K562 (cell line): ENCODE measurements around the gene F12. TPM values are rescaled to one million over a fixed set of nuclear protein-coding genes. Genes with fewer than 3 reads are reported as not detected.

Experiments
- ATAC-seq: fragments of 200-7000 bp; cut with Tn5 transposase; 3 replicates; pipeline ENCODE4 v1.9.1; 2020; ENCODE audit warnings: moderate library complexity
- BruUV-seq: library from RNA; stranded (reverse); fragments of 400-500 nt; replicated peaks from 2 replicates; lab custom pipeline; 2021; lab: Mats Ljungman, UMichigan
- CTCF ChIA-PET: fragments of 300-600 bp; formaldehyde crosslinking; extraction: SDS; loops from one replicate; lab custom pipeline; 2021; ENCODE audit warnings: low intra/inter-chr PET ratio; lab: Yijun Ruan, JAX
- POLR2A ChIA-PET: fragments of 300-600, 350-650 bp; sonication (Branson Sonifier 250); formaldehyde crosslinking; extraction: SDS; loops from one replicate; lab custom pipeline; 2021; ENCODE audit warnings: antibody characterized with exemption, inconsistent platforms; lab: Yijun Ruan, JAX
- DNase-seq, 4 experiments: peaks; one replicate each; pipeline versions ENCODE4 v3.0.0 to v3.0.0-alpha.2; 2011 to 2018; ENCODE audit warnings: low spot score in 3 of 4, mixed read lengths in 3 of 4; ENCODE audit errors: extremely low read depth in 1 of 4
- FAIRE-seq: peaks from 2 replicates; lab custom pipeline; 2011; peaks lifted over from hg19 to GRCh38; lab: Jason Lieb, UNC
- H2AFZ ChIP-seq: 2 replicates; pipeline ENCODE4 v1.6.0; 2011; ENCODE audit warnings: low read depth, low read length, control low read depth, inconsistent platforms
- H3K27ac ChIP-seq: fragments of 200-600 bp; 3 replicates; pipeline ENCODE4 v1.8.0; 2011; ENCODE audit warnings: low read depth, mild to moderate bottlenecking, control low read depth, inconsistent platforms, low read length, moderate library complexity, mixed read lengths; ENCODE audit errors: extremely low read depth
- H3K27me3 ChIP-seq, 2 experiments: fragments of 300-600 bp in 1 of 2; 2 replicates in 1 of 2; 3 replicates in 1 of 2; pipeline versions ENCODE4 v1.6.0 to v1.8.0; 2011; ENCODE audit warnings: inconsistent platforms in 2 of 2, low read length in 2 of 2, mild to moderate bottlenecking in 1 of 2, mixed read lengths in 1 of 2, moderate library complexity in 1 of 2; ENCODE audit not compliant: control insufficient read depth in 2 of 2, insufficient read depth in 2 of 2
- H3K36me3 ChIP-seq: fragments of 300-600 bp; 3 replicates; pipeline ENCODE4 v1.8.0; 2011; ENCODE audit warnings: mild to moderate bottlenecking, low read length, inconsistent platforms; ENCODE audit not compliant: control insufficient read depth, insufficient read depth
- H3K4me1 ChIP-seq, 2 experiments: fragments of 200-600 bp in 1 of 2; replicated peaks in 1 of 2; 2 replicates in 1 of 2; 3 replicates in 1 of 2; pipeline versions ENCODE4 v1.5.1 to v1.8.0; 2011; ENCODE audit warnings: inconsistent platforms in 2 of 2, low read length in 2 of 2, mild to moderate bottlenecking in 1 of 2, mixed read lengths in 1 of 2, moderate library complexity in 1 of 2; ENCODE audit not compliant: control insufficient read depth in 2 of 2, insufficient read depth in 2 of 2
- H3K4me2 ChIP-seq: 2 replicates; pipeline ENCODE4 v1.6.1; 2011; ENCODE audit warnings: low read length, control low read depth, inconsistent platforms, mixed read lengths; ENCODE audit not compliant: insufficient read depth
- H3K4me3 ChIP-seq: fragments of 200-600 bp; sonication (generic), shearing (Covaris generic); 2 replicates; pipeline ENCODE4 v1.5.1; 2016; ENCODE audit warnings: control low read depth, inconsistent platforms
- H3K79me2 ChIP-seq: fragments of 200-600 bp; 3 replicates; pipeline ENCODE4 v1.8.0; 2011; ENCODE audit warnings: low read length, inconsistent platforms; ENCODE audit not compliant: control insufficient read depth, insufficient read depth
- H3K9ac ChIP-seq, 2 experiments: 2 replicates each; pipeline versions ENCODE4 v1.6.0 to v1.6.1; 2011; ENCODE audit warnings: low read depth in 2 of 2, low read length in 2 of 2, control low read depth in 1 of 2, inconsistent platforms in 1 of 2, mild to moderate bottlenecking in 1 of 2, mixed read lengths in 1 of 2; ENCODE audit not compliant: insufficient read depth in 1 of 2
- H3K9me1 ChIP-seq: one replicate; pipeline ENCODE4 v1.6.0; 2011; ENCODE audit warnings: inconsistent platforms, mild to moderate bottlenecking, low read length, moderate library complexity; ENCODE audit not compliant: control insufficient read depth, insufficient read depth
- H3K9me3 ChIP-seq: replicated peaks from 2 replicates; pipeline ENCODE4 v1.5.1; 2011; ENCODE audit warnings: low read depth, low read length, inconsistent platforms; ENCODE audit not compliant: control insufficient read depth, insufficient read depth
- H4K20me1 ChIP-seq: replicated peaks from 2 replicates; pipeline ENCODE4 v1.6.1; 2011; ENCODE audit warnings: low read length, inconsistent platforms, mixed read lengths; ENCODE audit not compliant: control insufficient read depth, insufficient read depth
- POLR2A ChIP-seq: fragments of 450-650 bp; conservative IDR thresholded peaks from 2 replicates; pipeline ENCODE4 v1.6.1; 2016
- POLR2B ChIP-seq: fragments of 450-650 bp; IDR thresholded peaks from 2 replicates; pipeline ENCODE4 v1.6.1; 2018; ENCODE audit warnings: low read depth; ENCODE audit not compliant: partially characterized antibody
- POLR2H ChIP-seq: IDR thresholded peaks from 2 replicates; pipeline ENCODE4 v1.6.1; 2016; ENCODE audit warnings: missing genetic modification characterization, low read depth, mild to moderate bottlenecking, control low read depth, missing compliant biosample characterization, moderate library complexity
- PRPF4 ChIP-seq: fragments of 200-400 bp; formaldehyde crosslinking; IDR thresholded peaks from one replicate; pipeline ENCODE4 v1.6.1; 2017; ENCODE audit warnings: low read length, low read depth, mild to moderate bottlenecking; ENCODE audit not compliant: insufficient read depth, poor library complexity, severe bottlenecking
- PTRF ChIP-seq: fragments of 450-650 bp; IDR thresholded peaks from 2 replicates; pipeline ENCODE4 v1.6.1; 2016; ENCODE audit warnings: mild to moderate bottlenecking, missing genetic modification characterization, missing compliant biosample characterization
- RFX5 ChIP-seq: IDR thresholded peaks from 2 replicates; pipeline ENCODE4 v1.6.1; 2011; ENCODE audit warnings: low read depth, mild to moderate bottlenecking, improper control_type of control experiment, low read length
- SIN3A ChIP-seq, 2 experiments: fragments of 150-350 bp in 1 of 2; IDR thresholded peaks; 2 replicates each; pipeline ENCODE4 v1.6.1; 2011 to 2016; ENCODE audit warnings: borderline replicate concordance in 2 of 2, low read depth in 2 of 2, low read length in 2 of 2, mild to moderate bottlenecking in 2 of 2, moderate library complexity in 2 of 2; ENCODE audit not compliant: control insufficient read depth in 1 of 2
- ZBTB33 ChIP-seq: sonication (generic); formaldehyde crosslinking; IDR thresholded peaks from 2 replicates; pipeline ENCODE4 v1.8.1; 2023; ENCODE audit warnings: mild to moderate bottlenecking, missing genetic modification reagents
- ZBTB5 ChIP-seq: fragments of 450-650 bp; IDR thresholded peaks from 2 replicates; pipeline ENCODE4 v1.6.1; 2017; ENCODE audit warnings: antibody characterized with exemption
- ZNF134 ChIP-seq: fragments of 250-450 bp; sonication (Bioruptor Pico); conservative IDR thresholded peaks from 2 replicates; pipeline ENCODE4 v1.4.0; 2020
- ZNF143 ChIP-seq: sonication (generic); formaldehyde crosslinking; IDR thresholded peaks from 2 replicates; pipeline ENCODE4 v1.9.0; 2022; ENCODE audit warnings: mild to moderate bottlenecking, missing genetic modification reagents
- ZNF780A ChIP-seq: fragments of 250-450 bp; sonication (Bioruptor Pico); IDR thresholded peaks from 2 replicates; pipeline ENCODE4 v1.5.0; 2021; ENCODE audit warnings: mild to moderate bottlenecking
- ZNF785 ChIP-seq: fragments of 250-450 bp; sonication (Bioruptor Pico); IDR thresholded peaks from 2 replicates; pipeline ENCODE4 v1.4.0; 2020; ENCODE audit warnings: mild to moderate bottlenecking
- WGBS: fragments of 100-300 bp; shearing (Covaris generic); methylation state at CpG from one replicate; pipeline ENCODE4 v1.1.6; 2016; ENCODE audit warnings: low coverage, mixed read lengths; ENCODE audit not compliant: insufficient coverage; ENCODE audit errors: missing lambda C conversion rate; 5-methylcytosine and 5-hydroxymethylcytosine counted together
- in situ Hi-C: fragments of 300-500 bp; cut with MboI; formaldehyde crosslinking; loops from 4 replicates; pipeline ENCODE4 v1.15.0; 2018; ENCODE audit warnings: inconsistent platforms, mixed read lengths
- intact Hi-C: fragments of 100-400 bp; cut with micrococcal nuclease; formaldehyde crosslinking; loops from 2 replicates; pipeline ENCODE4 v1.14.2; 2022
- polyA plus RNA-seq, 8 experiments: library from polyadenylated mRNA; depleted of rRNA in 4 of 8; stranded (reverse) in 5 of 8; unstranded in 3 of 8; fragments of >200 nt; fragmentation: Nextera tagmentation in 2 of 8; fragmentation: Illumina TruSeq in 1 of 8; extraction: Ambion mirVana in 2 of 8; extraction: Trizol in 1 of 8; gene quantifications; 2 replicates each; pipeline versions ENCODE4 v1.2.1 to v1.2.3, GENCODE V29; 2011 to 2014; ENCODE audit warnings: inconsistent platforms in 1 of 8, missing spikeins in 1 of 8
- total RNA-seq, 7 experiments: library from RNA; depleted of rRNA in 6 of 7; stranded (reverse); fragments of >200 nt in 6 of 7; fragmentation: Illumina TruSeq in 2 of 7; extraction: Trizol in 2 of 7; gene quantifications; 2 replicates each; pipeline versions ENCODE4 v1.2.1 to v1.2.3, GENCODE V29; 2011 to 2021; ENCODE audit warnings: low replicate concordance in 1 of 7

F12 gene
- total and polyA plus RNA-seq, 9 of the 15 experiments (the other 6 are each of a cell fraction or from before 2014, with no cell fraction given) = 0.59 to 18.3 (median 3.6) TPM

DNA sequence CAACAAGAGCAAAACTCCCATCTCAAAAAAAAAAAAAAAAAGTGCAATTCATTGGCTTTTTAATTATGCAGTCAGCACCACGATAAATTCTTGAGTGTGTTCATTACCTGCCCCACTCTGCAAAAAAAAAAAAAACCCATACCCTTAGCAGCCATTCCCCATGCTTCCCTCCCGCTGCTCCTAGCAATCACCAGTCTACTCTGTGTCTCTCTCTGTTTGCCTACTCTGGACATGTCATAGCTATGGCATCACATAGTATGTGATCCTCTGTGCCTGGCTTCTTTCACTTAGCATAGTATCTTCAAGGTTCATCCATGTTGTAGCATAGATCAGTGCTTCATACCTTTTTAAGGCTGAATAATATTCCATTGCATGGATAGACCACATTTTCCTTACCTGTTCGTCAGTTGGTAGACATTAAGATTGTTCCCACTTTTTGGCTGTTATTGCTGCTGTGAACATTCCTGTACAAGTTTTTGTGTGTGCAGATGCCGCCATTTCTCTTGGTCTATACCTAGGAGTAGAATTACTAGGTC, 30.2 kb upstream of the F12 start (continued):
- no peak for TF ChIP-seq ZBTB5
- TF ChIP-seq, all 486 proteins: peak for 7

DNA sequence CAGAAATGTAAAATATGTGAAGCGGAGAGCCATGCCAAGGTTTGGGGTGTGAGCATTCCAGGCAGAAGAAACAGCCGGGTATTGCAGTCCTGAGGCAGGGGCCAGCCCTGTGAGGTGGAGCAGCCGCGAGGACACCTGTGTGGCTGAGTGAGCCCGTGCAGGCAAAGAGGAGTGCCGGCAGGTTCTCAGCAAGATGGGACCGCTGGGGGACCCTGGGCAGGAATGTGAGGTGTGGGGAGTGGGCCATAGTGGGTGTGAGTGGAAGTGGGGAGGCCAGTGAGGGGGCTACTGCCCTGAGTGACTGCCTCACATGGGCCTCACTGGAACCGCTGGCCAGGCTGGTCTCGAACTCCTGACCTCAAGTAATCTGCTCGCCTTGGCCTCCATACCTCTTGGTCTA, 29.1 kb upstream of the F12 start:
- POLR2A ChIA-PET = interaction anchor here (1.0 to 2.7 kb wide), 3 partner anchors 11 to 50 kb away, joined by 3 to 12 read pairs (median 7); no protein-coding TSS in a partner anchor
- H4K20me1 ChIP-seq = peaks cover 8% of the 10 kb centered on the region; the same call in 1 of the 2 replicates
- in situ Hi-C loops (no loop called here), intact Hi-C loops (no loop called here)
- CTCF ChIA-PET = no interaction called here
- no peak for FAIRE-seq
- no peak overlapping the region for H3K4me2 ChIP-seq
- H3K27ac ChIP-seq = no peak overlapping the region
- no peak overlapping the region for H2AFZ ChIP-seq
- BruUV-seq = no TSS peak
- DNase-seq = no peak
- no peaks in the 10 kb centered on the region for H3K79me2 ChIP-seq
- no peak overlapping the region for H3K4me3 ChIP-seq
- H3K36me3 ChIP-seq = peaks cover 94% of the 10 kb centered on the region; the same call in 2 of the 3 replicates
- peak; percentile 8 for ATAC-seq
- H3K9me1 ChIP-seq = no peaks in the 10 kb centered on the region
- WGBS = 88% methylated on average over 7 of the region's 10 CpGs
- H3K4me1 ChIP-seq = peaks cover 0 to 29% of the 10 kb centered on the region in 2 experiments; a peak in 2 of 5 replicates
- no peaks in the 10 kb centered on the region for H3K27me3 ChIP-seq
- H3K9ac ChIP-seq = peak overlapping the region in 1 of 2 experiments; percentile 47; a peak in 2 of 4 replicates
- H3K9me3 ChIP-seq = no peaks in the 10 kb centered on the region
- TF ChIP-seq POLR2H (tag) = no peak
- TF ChIP-seq ZBTB33 (CRISPR knock-in tag) = 0 out of 2 replicates have a peak, but pooled peaks have one; percentile 31
- TF ChIP-seq ZNF785 (CRISPR knock-in tag) = no peak
- no peak for TF ChIP-seq ZNF143 (CRISPR knock-in tag)
- peak; percentile 65 for TF ChIP-seq POLR2B
- no peak for TF ChIP-seq ZNF780A
- TF ChIP-seq ZNF134 (CRISPR knock-in tag) = no peak
- TF ChIP-seq PTRF (tag) = no peak
- TF ChIP-seq RFX5 = no peak
- peak; percentile 68 for TF ChIP-seq POLR2A
- TF ChIP-seq PRPF4 = no peak
- no peak for TF ChIP-seq SIN3A (IDR thresholded peaks at IDR 0.05; ENCODE audit: borderline replicate concordance in 2 of 2, control insufficient read depth in 1 of 2, low read depth in 2 of 2, low read length in 2 of 2)
